Uterus (tissue), 4 donors: ENCODE data around the gene FAM229A. TPM values are rescaled to one million over a fixed set of nuclear protein-coding genes. Genes with fewer than 3 reads are reported as not detected.

ENCODE experiments used
- DNase-seq, 2 donors: peaks; one replicate each; pipeline ENCODE4 v3.0.0-alpha.2; 2019 to 2020
- H3K27ac ChIP-seq, 2 donors: fragments of 200-600 bp; sonication (generic); 1 replicate in 1 of 2; 2 replicates in 1 of 2; pipeline ENCODE4 v1.5.1; 2016 to 2018
- H3K27me3 ChIP-seq, 2 donors: fragments of 200-600 bp; sonication (generic); one replicate each; pipeline ENCODE4 v1.5.1; 2018 to 2019; ENCODE audit warnings: control low read depth in 1 of 2
- H3K36me3 ChIP-seq, 2 donors: fragments of 200-600 bp; sonication (generic); one replicate each; pipeline ENCODE4 v1.5.1; 2019; ENCODE audit warnings: control low read depth in 1 of 2
- H3K4me1 ChIP-seq, 2 donors: fragments of 200-600 bp; sonication (generic); one replicate each; pipeline ENCODE4 v1.5.1; 2018 to 2019; ENCODE audit warnings: control low read depth in 1 of 2
- H3K4me3 ChIP-seq, 2 donors: fragments of 200-600 bp; sonication (generic); 1 replicate in 1 of 2; 2 replicates in 1 of 2; pipeline ENCODE4 v1.5.1; 2018 to 2019; ENCODE audit warnings: mild to moderate bottlenecking in 1 of 2
- H3K9me3 ChIP-seq, 2 donors: fragments of 200-600 bp; sonication (generic); one replicate each; pipeline ENCODE4 v1.5.1; 2019; ENCODE audit warnings: control low read depth in 1 of 2
- POLR2A ChIP-seq, 2 donors: fragments of 450-650 bp; IDR thresholded peaks; one replicate each; pipeline ENCODE4 v1.6.1; 2016; ENCODE audit warnings: antibody characterized with exemption in 2 of 2, mild to moderate bottlenecking in 1 of 2, moderate library complexity in 1 of 2
- intact Hi-C: fragments of 100-400 bp; cut with DNase I; formaldehyde crosslinking; loops from one replicate; pipeline ENCODE4 v1.15.1; 2023; ENCODE audit warnings: low total_unique reads
- total RNA-seq, 4 donors: library from RNA; depleted of rRNA in 3 of 4; stranded (reverse); fragments of >200 nt in 3 of 4; gene quantifications; one replicate each; pipeline versions ENCODE4 v1.1.0 to v1.2.4, GENCODE V29; 2014 to 2023
- TF ChIP-seq, protein P1 (sequence below), 4 experiments: fragments of 200-600 bp in 2 of 4; fragments of 450-650 bp in 2 of 4; sonication (generic) in 2 of 4; IDR thresholded peaks; one replicate each; pipeline ENCODE4 v1.5.1; 2016 to 2019; ENCODE audit warnings: antibody characterized with exemption in 4 of 4, mild to moderate bottlenecking in 2 of 4, moderate library complexity in 1 of 4
- donor health status: DM: yes; HTN: yes; CAD: no.

Gene FAM229A
- total RNA-seq, 4 donors from 2014 or later, result 5.2 to 20.2 (median 14.4) TPM; not detected in 1

DNA sequence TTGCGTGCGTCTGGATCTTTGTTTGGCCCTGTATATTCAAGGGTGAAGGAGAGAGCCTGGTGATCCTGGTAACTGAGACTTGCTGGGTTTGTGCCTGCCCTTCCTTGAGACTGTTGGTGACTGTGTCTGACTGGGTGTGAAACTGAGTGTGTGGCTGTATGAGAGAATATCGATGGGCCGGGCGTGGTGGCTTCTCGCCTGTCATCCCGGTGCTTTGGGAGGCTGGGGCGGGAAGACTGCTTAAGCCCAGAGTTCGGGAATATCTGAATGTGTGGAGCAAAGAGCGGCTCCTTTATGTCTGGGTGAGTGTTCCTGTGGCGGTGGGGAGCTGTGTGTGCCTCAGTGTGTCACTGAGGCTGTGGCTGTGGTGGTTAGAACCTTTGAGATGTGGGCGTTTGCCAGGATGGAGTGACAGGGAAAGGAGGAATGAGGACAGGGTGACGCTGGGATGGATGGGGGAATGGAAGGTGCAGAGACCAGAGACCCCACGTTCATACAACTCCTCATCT lies 23.6 kb downstream of the FAM229A start:
- H3K4me3 ChIP-seq, result no peak overlapping the region
- intact Hi-C loops, result no loop called here

DNA sequence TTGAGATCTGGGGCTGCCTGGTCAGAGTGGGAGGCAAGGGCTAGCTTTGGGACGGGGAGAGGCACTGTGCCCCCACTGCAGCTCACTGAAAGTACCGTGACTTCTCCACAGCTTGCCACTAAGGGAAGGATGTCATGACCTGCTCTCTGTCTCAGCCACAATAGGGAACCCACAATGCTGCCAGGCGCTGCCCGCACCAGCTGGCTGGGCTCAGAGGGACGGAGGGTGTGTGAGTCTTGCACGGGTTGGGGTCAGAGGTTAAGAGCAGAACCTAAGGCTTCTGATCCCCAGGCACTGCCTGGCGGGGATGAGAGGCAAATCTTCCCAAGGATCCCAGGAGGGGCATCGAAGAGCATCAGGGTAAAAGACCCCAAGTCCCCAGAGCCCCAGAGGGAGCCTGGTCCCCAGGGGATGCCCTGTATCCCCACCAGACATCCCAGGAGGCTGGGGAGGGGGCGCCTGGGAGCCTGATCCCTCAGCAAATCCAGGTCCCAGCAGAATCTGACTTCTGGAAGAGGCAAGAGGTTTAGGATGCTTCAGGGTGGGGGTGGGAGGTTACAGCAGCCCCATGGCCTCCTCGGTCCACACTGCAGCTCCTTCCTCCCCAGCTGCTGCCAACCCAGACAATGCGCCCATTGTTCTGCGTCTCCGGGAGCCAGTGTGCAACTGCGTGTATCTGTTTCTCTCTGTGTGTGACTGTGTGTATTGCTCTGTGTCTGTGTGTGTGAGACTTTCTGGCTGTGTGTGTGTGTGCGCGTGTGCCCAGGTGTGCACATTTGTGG lies 24.2 kb downstream of the FAM229A start:
- Histone ChIP-seq H3K4me3 (no peak overlapping the region), H3K27ac (no peak overlapping the region), H3K9me3 (no peaks in the 10 kb centered on the region), H3K36me3 (no peaks in the 10 kb centered on the region), H3K27me3 (no peaks in the 10 kb centered on the region), H3K4me1 (peaks cover 0 to 4% of the 10 kb centered on the region in 2 donors)
- intact Hi-C loops, result no loop called here
- no peak for DNase-seq
- TF ChIP-seq, protein P1, sequence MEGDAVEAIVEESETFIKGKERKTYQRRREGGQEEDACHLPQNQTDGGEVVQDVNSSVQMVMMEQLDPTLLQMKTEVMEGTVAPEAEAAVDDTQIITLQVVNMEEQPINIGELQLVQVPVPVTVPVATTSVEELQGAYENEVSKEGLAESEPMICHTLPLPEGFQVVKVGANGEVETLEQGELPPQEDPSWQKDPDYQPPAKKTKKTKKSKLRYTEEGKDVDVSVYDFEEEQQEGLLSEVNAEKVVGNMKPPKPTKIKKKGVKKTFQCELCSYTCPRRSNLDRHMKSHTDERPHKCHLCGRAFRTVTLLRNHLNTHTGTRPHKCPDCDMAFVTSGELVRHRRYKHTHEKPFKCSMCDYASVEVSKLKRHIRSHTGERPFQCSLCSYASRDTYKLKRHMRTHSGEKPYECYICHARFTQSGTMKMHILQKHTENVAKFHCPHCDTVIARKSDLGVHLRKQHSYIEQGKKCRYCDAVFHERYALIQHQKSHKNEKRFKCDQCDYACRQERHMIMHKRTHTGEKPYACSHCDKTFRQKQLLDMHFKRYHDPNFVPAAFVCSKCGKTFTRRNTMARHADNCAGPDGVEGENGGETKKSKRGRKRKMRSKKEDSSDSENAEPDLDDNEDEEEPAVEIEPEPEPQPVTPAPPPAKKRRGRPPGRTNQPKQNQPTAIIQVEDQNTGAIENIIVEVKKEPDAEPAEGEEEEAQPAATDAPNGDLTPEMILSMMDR (IDR thresholded peaks at IDR 0.05), result no peak
- no peak for TF ChIP-seq POLR2A (IDR thresholded peaks at IDR 0.05)

More for the DNA sequence above, 23.6 kb downstream of the FAM229A start:
- no peak for DNase-seq
- Histone ChIP-seq H3K36me3 (no peaks in the 10 kb centered on the region), H3K9me3 (no peaks in the 10 kb centered on the region), H3K4me1 (peaks cover 0 to 4% of the 10 kb centered on the region in 2 donors), H3K27ac (no peak overlapping the region), H3K27me3 (no peaks in the 10 kb centered on the region)
- TF ChIP-seq, protein P1 (IDR thresholded peaks at IDR 0.05), result no peak
- TF ChIP-seq POLR2A (IDR thresholded peaks at IDR 0.05), result no peak

DNA sequence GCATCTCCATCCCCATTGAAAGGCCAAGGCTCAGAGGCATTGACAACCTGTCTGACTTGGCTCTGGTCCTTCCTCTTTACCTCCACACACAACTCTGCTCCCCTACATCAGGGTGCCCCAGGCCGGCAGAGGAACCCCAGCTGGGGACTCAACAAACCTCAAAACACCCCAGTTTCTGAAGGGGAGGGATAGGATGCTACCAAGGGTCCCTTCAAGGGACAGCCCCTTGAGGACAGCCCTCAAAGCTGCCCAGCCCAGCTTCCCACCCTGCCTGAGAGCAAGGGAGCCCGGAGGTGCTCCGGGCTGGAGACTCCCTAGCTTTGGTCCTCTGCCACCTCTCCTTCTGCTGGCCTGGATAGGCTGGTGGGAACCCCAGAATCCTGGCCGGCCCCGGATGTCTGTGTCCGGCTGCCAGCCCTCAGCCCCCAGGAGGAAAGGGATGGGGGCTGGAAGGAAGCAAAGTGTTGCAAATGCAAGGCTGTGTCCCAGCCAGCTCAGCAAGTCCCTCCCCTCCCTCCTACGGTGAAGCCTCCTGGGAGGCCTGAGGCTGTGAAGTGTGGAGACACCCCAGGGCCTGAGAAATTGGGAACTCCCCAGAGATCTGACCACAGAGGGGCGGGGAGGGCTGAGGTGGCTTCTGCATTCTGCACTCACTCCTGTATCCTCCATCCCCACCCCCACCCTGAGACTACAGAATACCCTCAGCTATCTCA lies 25.2 kb downstream of the FAM229A start:
- Histone ChIP-seq H3K27me3 (no peaks in the 10 kb centered on the region), H3K27ac (peak overlapping the region; percentile 72 to 82), H3K36me3 (no peaks in the 10 kb centered on the region), H3K4me1 (peaks cover 0 to 4% of the 10 kb centered on the region in 2 donors), H3K4me3 (no peak overlapping the region), H3K9me3 (no peaks in the 10 kb centered on the region)
- intact Hi-C loops, result no loop called here
- DNase-seq, result peak in 1 of 2 donors; percentile 30
- TF ChIP-seq, protein P1 (IDR thresholded peaks at IDR 0.05), result no peak
- no peak for TF ChIP-seq POLR2A (IDR thresholded peaks at IDR 0.05)

DNA sequence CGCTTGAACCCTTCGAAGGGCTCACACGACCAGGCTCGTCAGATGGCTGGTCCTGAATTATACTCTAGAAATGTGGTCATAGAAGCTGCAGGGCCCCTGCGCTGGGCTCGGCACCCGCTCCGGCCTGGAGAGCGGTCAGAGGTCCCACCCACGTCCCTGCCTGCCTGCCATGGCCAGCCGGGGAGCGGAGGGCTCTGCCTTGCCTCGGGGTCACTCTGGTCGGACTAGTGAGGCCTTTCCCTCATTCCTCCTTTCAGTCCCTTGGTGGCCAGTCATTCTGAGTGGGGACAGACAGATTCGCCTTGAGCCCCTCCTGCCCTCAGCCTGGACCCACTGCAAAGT lies 25.7 kb downstream of the FAM229A start:
- H3K36me3 ChIP-seq, result no peaks in the 10 kb centered on the region
- TF ChIP-seq POLR2A (IDR thresholded peaks at IDR 0.05), result no peak
- TF ChIP-seq, protein P1 (IDR thresholded peaks at IDR 0.05), result no peak
- no peaks in the 10 kb centered on the region for H3K9me3 ChIP-seq
- peaks cover 0 to 4% of the 10 kb centered on the region in 2 donors for H3K4me1 ChIP-seq
- peak overlapping the region; percentile 72 to 82 for H3K27ac ChIP-seq
- no peaks in the 10 kb centered on the region for H3K27me3 ChIP-seq
- DNase-seq, result no peak
- H3K4me3 ChIP-seq, result peak overlapping the region; percentile 45 to 81
- intact Hi-C loops, result no loop called here
